PC-9 (cell line): Measurements from ENCODE around the gene MAP3K5. TPM values are rescaled to one million over a fixed set of nuclear protein-coding genes. Genes with fewer than 3 reads are reported as not detected.
A peak's percentile ranks its signal among the peaks of the same experiment; 100 is the strongest.

Experiments used
- BruUV-seq: library from RNA; stranded (reverse); fragments of 400-500 nt; replicated peaks from 2 replicates; lab custom pipeline; 2021; lab: Mats Ljungman, UMichigan
- CTCF ChIA-PET: fragments of 300-600 bp; sonication (Branson Sonifier 250); formaldehyde crosslinking; loops from one replicate; lab custom pipeline; 2022; ENCODE audit warnings: antibody characterized with exemption; lab: Charles Lee
- POLR2A ChIA-PET: fragments of 300-600 bp; sonication (Branson Sonifier 250); formaldehyde crosslinking; loops from one replicate; lab custom pipeline; 2022; ENCODE audit warnings: antibody characterized with exemption; ENCODE audit not compliant: unreplicated experiment; lab: Charles Lee
- DNase-seq, 2 experiments: peaks; one replicate each; pipeline versions ENCODE4 v3.0.0 to v3.0.0-alpha.2; 2015 to 2022; ENCODE audit warnings: mixed read lengths in 1 of 2
- H2AFZ ChIP-seq: fragments of 200-600 bp; sonication (generic); 2 replicates; pipeline ENCODE4 v1.8.1; 2017; ENCODE audit warnings: antibody characterized with exemption
- H3F3A ChIP-seq: fragments of 200-600 bp; sonication (generic); 2 replicates; pipeline ENCODE4 v1.8.1; 2017; ENCODE audit warnings: antibody characterized with exemption, mild to moderate bottlenecking, low read depth; ENCODE audit not compliant: insufficient read depth
- H3K27ac ChIP-seq: fragments of 200-600 bp; sonication (generic); 2 replicates; pipeline ENCODE4 v1.6.1; 2016; ENCODE audit warnings: mixed run types
- H3K27me3 ChIP-seq: fragments of 200-600 bp; sonication (generic); 2 replicates; pipeline ENCODE4 v1.6.1; 2016; ENCODE audit warnings: low read depth, mixed run types; ENCODE audit not compliant: insufficient read depth
- H3K36me3 ChIP-seq: fragments of 200-600 bp; sonication (generic); 2 replicates; pipeline ENCODE4 v1.6.1; 2016; ENCODE audit warnings: low read depth, mixed run types
- H3K4me1 ChIP-seq: fragments of 200-600 bp; sonication (generic); replicated peaks from 2 replicates; pipeline ENCODE4 v1.6.1; 2016; ENCODE audit warnings: mixed run types; ENCODE audit not compliant: insufficient read depth
- H3K4me2 ChIP-seq: fragments of 200-600 bp; sonication (generic); 2 replicates; pipeline ENCODE4 v1.6.1; 2017; ENCODE audit warnings: mixed run types
- H3K4me3 ChIP-seq: fragments of 200-600 bp; sonication (generic); 2 replicates; pipeline ENCODE4 v1.6.1; 2016; ENCODE audit warnings: mixed run types
- H3K79me2 ChIP-seq: fragments of 200-600 bp; sonication (generic); 2 replicates; pipeline ENCODE4 v1.6.1; 2017; ENCODE audit warnings: low read depth, mixed run types
- H3K9me2 ChIP-seq: fragments of 200-600 bp; sonication (generic); 2 replicates; pipeline ENCODE4 v1.8.1; 2017; ENCODE audit warnings: mild to moderate bottlenecking; ENCODE audit not compliant: insufficient read depth
- H3K9me3 ChIP-seq: fragments of 200-600 bp; sonication (generic); 2 replicates; pipeline ENCODE4 v1.8.1; 2016; ENCODE audit warnings: low read depth; ENCODE audit not compliant: insufficient read depth
- H4K20me1 ChIP-seq: fragments of 200-600 bp; sonication (generic); 2 replicates; pipeline ENCODE4 v1.8.1; 2017; ENCODE audit not compliant: insufficient read depth
- CTCF ChIP-seq: fragments of 200-600 bp; sonication (generic); conservative IDR thresholded peaks from 2 replicates; pipeline ENCODE4 v1.6.1; 2017; ENCODE audit warnings: mixed run types, antibody characterized with exemption, mild to moderate bottlenecking, moderate library complexity
- EZH2 ChIP-seq: fragments of 200-600 bp; sonication (generic); IDR thresholded peaks from 2 replicates; pipeline ENCODE4 v1.8.0; 2017; ENCODE audit warnings: antibody characterized with exemption, low read depth
- intact Hi-C: fragments of 100-400 bp; cut with micrococcal nuclease; formaldehyde crosslinking; loops from one replicate; pipeline ENCODE4 v1.10.0; 2022; ENCODE audit not compliant: unreplicated experiment
- total RNA-seq: library from RNA; stranded (reverse); gene quantifications from 2 replicates; pipeline ENCODE4 v1.2.3, GENCODE V29; 2021

The MAP3K5 gene
- total RNA-seq, 1 experiment from 2014 or later = 10.9 TPM

GRCh38 chr6:136510782-136511181 lies 281.5 kb downstream of the MAP3K5 start:
- CTCF ChIA-PET = no interaction called here
- Histone ChIP-seq H3K4me1 (peaks cover 14% of the 10 kb centered on the region), H3K79me2 (peaks cover 35% of the 10 kb centered on the region), H3K9me2 (no peaks in the 10 kb centered on the region; the same call in 1 of the 2 replicates), H3K27ac (no peak overlapping the region), H3K4me2 (peak overlapping the region; percentile 16; the same call in 1 of the 2 replicates), H3K9me3 (no peaks in the 10 kb centered on the region), H3K27me3 (no peaks in the 10 kb centered on the region), H4K20me1 (peaks cover 4% of the 10 kb centered on the region; the same call in 1 of the 2 replicates), H2AFZ (no peak overlapping the region), H3K4me3 (no peak overlapping the region), H3F3A (no peaks in the 10 kb centered on the region), H3K36me3 (no peaks in the 10 kb centered on the region)
- POLR2A ChIA-PET = interaction anchor here (0.6 kb wide), 1 partner anchor 329 kb away, joined by 3 read pairs; no protein-coding TSS in a partner anchor
- no peak for TF ChIP-seq CTCF
- TF ChIP-seq EZH2 = no peak
- intact Hi-C loops = no loop called here
- no TSS peak for BruUV-seq
- no peak for DNase-seq

- H3K9me3 ChIP-seq = no peaks in the 10 kb centered on the region
- H4K20me1 ChIP-seq = peaks cover 4% of the 10 kb centered on the region; the same call in 1 of the 2 replicates
- H3K36me3 ChIP-seq = no peaks in the 10 kb centered on the region
- H3K4me1 ChIP-seq = peaks cover 14% of the 10 kb centered on the region
- ChIA-PET POLR2A (interaction anchor here (0.6 kb wide), 1 partner anchor 329 kb away, joined by 3 read pairs; no protein-coding TSS in a partner anchor), CTCF (no interaction called here)
- no peak overlapping the region for H3K4me2 ChIP-seq
- H3K9me2 ChIP-seq = no peaks in the 10 kb centered on the region
- H2AFZ ChIP-seq = no peak overlapping the region
- H3K27me3 ChIP-seq = no peaks in the 10 kb centered on the region
- BruUV-seq = no TSS peak
- no peaks in the 10 kb centered on the region for H3F3A ChIP-seq
- no peak for DNase-seq
- intact Hi-C loops = no loop called here
- TF ChIP-seq CTCF (no peak), EZH2 (no peak)
- no peak overlapping the region for H3K4me3 ChIP-seq
- H3K27ac ChIP-seq = no peak overlapping the region
- H3K79me2 ChIP-seq = peaks cover 30% of the 10 kb centered on the region; the same call in 1 of the 2 replicates
Observed at GRCh38 chr6:136510299-136510698, 282.0 kb downstream of the MAP3K5 start.

- Histone ChIP-seq H3K9me3 (no peaks in the 10 kb centered on the region), H2AFZ (no peak overlapping the region), H3F3A (no peaks in the 10 kb centered on the region), H3K27me3 (no peaks in the 10 kb centered on the region), H3K79me2 (peaks cover 24% of the 10 kb centered on the region; the same call in 1 of the 2 replicates), H3K4me1 (peaks cover 14% of the 10 kb centered on the region), H3K4me3 (no peak overlapping the region), H4K20me1 (peaks cover 4% of the 10 kb centered on the region; the same call in 1 of the 2 replicates), H3K4me2 (no peak overlapping the region), H3K9me2 (no peaks in the 10 kb centered on the region), H3K27ac (no peak overlapping the region), H3K36me3 (no peaks in the 10 kb centered on the region)
- intact Hi-C loops = no loop called here
- POLR2A ChIA-PET = no interaction called here
- no peak for DNase-seq
- CTCF ChIA-PET = no interaction called here
- TF ChIP-seq CTCF (no peak), EZH2 (no peak)
- BruUV-seq = no TSS peak
Observed at GRCh38 chr6:136508725-136509392, 283.4 kb downstream of the MAP3K5 start.

Other genes starting within 250 kb of the MAP3K5 start
- 27.5 and 33.7 TPM in 2 replicates for gene MAP7, start 242.1 kb downstream of the MAP3K5 start, total RNA-seq
- gene PEX7, start 30.1 kb upstream of the MAP3K5 start, total RNA-seq = 5.6 and 11.5 TPM in 2 replicates
- gene SLC35D3, start 129.8 kb upstream of the MAP3K5 start, total RNA-seq = not detected in 2 replicates